ENCODE measurements around the gene PPFIBP2. TPM values are rescaled to one million over a fixed set of nuclear protein-coding genes. Genes with fewer than 3 reads are reported as not detected.

The PPFIBP2 gene
- total RNA-seq, 1 experiment from 2014 or later, result 21.5 TPM

- POLR2A ChIA-PET, result no interaction called here
Observed at GRCh38 chr11:7530013-7530640, 16.3 kb downstream of the PPFIBP2 start.

GRCh38 chr11:7531011-7531410, 17.2 kb downstream of the PPFIBP2 start:
- ChIA-PET POLR2A (no interaction called here), CTCF (interaction anchor here (1.3 kb wide), 1 partner anchor 40 kb away, joined by 4 read pairs; no protein-coding TSS in a partner anchor)
- Histone ChIP-seq H3K4me1 (ENCODE audit: control insufficient read depth, insufficient read depth, low read length) (no peaks in the 10 kb centered on the region), H3K9me3 (ENCODE audit: control insufficient read depth, insufficient read depth, low read depth, low read length) (no peaks in the 10 kb centered on the region), H3K4me3 (ENCODE audit: low read depth in 2 of 2, low read length in 2 of 2) (no peak overlapping the region), H3K27me3 (ENCODE audit: control insufficient read depth, insufficient read depth, low read length) (no peaks in the 10 kb centered on the region), H3K27ac (ENCODE audit: low read length) (no peak overlapping the region), H3K36me3 (ENCODE audit: control insufficient read depth, insufficient read depth, low read length) (no peaks in the 10 kb centered on the region)
- BruUV-seq (replicated peaks), result no TSS peak
- ATAC-seq (no peak), DNase-seq (ENCODE audit: low read depth, low spot score) (no peak)
- intact Hi-C loops (cut with micrococcal nuclease; ENCODE audit: unreplicated experiment) (no loop called here), in situ Hi-C loops (cut with HindIII; ENCODE audit: low pct_unique_long_range_greater_than_20kb, low sequenced_read_pairs) (no loop called here)
- no peak for TF ChIP-seq REST (IDR thresholded peaks at IDR 0.05; ENCODE audit: insufficient read depth in 1 of 2, low read depth in 2 of 2, low read length in 1 of 2)
- TF ChIP-seq TCF7L2 (IDR thresholded peaks at IDR 0.05; ENCODE audit: low read depth, low read length), result no peak
- no peak for TF ChIP-seq CTCF (IDR thresholded peaks at IDR 0.05)
- no peak for TF ChIP-seq POLR2AphosphoS5 (IDR thresholded peaks at IDR 0.05; ENCODE audit: low read depth, low read length)

More at GRCh38 chr11:7530013-7530640, 16.3 kb downstream of the PPFIBP2 start:
- no peak for TF ChIP-seq CTCF (IDR thresholded peaks at IDR 0.05)
- no peak for TF ChIP-seq REST (IDR thresholded peaks at IDR 0.05; ENCODE audit: insufficient read depth in 1 of 2, low read depth in 2 of 2, low read length in 1 of 2)
- no peak for TF ChIP-seq POLR2AphosphoS5 (IDR thresholded peaks at IDR 0.05; ENCODE audit: low read depth, low read length)
- TF ChIP-seq SIN3A (IDR thresholded peaks at IDR 0.05; ENCODE audit: borderline replicate concordance, insufficient read depth, low read depth, low read length), result no peak
- no peak for TF ChIP-seq TCF7L2 (IDR thresholded peaks at IDR 0.05; ENCODE audit: low read depth, low read length)
- no peaks in the 10 kb centered on the region for H3K4me1 ChIP-seq (ENCODE audit: control insufficient read depth, insufficient read depth, low read length)
- H3K27ac ChIP-seq (ENCODE audit: low read length), result no peak overlapping the region
- no peaks in the 10 kb centered on the region for H3K27me3 ChIP-seq (ENCODE audit: control insufficient read depth, insufficient read depth, low read length)
- intact Hi-C loops (cut with micrococcal nuclease; ENCODE audit: unreplicated experiment) (no loop called here), in situ Hi-C loops (cut with HindIII; ENCODE audit: low pct_unique_long_range_greater_than_20kb, low sequenced_read_pairs) (no loop called here)
- no peak for DNase-seq (ENCODE audit: low read depth, low spot score)
- BruUV-seq (replicated peaks), result no TSS peak
- CTCF ChIA-PET, result interaction anchor here (1.3 kb wide), 1 partner anchor 41 kb away, joined by 4 read pairs; no protein-coding TSS in a partner anchor
- no peaks in the 10 kb centered on the region for H3K36me3 ChIP-seq (ENCODE audit: control insufficient read depth, insufficient read depth, low read length)
- H3K9me3 ChIP-seq (ENCODE audit: control insufficient read depth, insufficient read depth, low read depth, low read length), result no peaks in the 10 kb centered on the region
- no peak for ATAC-seq
- H3K4me3 ChIP-seq (ENCODE audit: low read depth in 2 of 2, low read length in 2 of 2), result no peak overlapping the region
